22Rv1 (cell line): ENCODE results near the gene MACROH2A1.

ENCODE experiments used
- ZFX ChIP-seq: fragments of 450-650 bp; IDR thresholded peaks from 2 replicates; pipeline ENCODE4 v1.6.1; 2017; ENCODE audit warnings: antibody characterized with exemption, borderline replicate concordance
- TF ChIP-seq, protein P1 (sequence below): fragments of 450-650 bp; IDR thresholded peaks from 2 replicates; pipeline ENCODE4 v1.5.1; 2017; ENCODE audit warnings: mild to moderate bottlenecking

DNA sequence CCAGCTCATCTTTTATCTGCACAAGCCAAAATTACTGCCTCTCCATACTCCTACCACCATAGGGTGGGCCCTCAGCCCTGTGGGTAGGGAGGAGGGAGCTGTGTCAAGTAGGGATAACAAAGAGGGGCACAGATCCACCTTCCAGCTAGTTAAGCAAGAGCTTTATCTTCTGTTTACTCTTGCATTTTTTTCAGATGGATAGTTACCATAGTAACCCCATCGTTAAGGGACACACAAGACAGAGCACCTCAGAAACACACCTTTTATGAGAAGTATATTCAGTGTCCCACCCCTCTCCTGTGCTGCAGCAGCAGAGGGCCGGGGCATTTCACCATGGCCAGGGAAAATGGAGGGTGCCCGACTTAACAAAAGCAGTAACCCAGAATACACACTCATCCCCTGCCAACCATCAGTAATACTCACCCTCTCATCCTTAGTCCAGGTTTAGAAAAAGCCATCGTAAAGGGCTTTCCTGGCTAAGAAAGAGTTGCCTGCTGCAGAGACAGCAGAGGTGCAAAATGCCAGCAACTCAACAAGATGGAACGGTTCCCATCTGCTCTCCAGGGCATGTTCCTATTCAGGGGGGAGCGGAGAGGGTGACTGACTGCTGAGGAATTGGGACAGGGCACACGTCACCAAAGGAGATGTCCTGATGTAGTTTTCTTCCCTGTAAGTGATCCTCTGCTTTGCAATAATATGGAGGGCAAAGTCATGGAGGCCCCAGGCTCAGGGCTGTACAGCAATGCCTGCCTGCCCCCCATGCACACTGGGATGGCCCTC lies 25.1 kb downstream of the MACROH2A1 start:
- TF ChIP-seq, protein P1, sequence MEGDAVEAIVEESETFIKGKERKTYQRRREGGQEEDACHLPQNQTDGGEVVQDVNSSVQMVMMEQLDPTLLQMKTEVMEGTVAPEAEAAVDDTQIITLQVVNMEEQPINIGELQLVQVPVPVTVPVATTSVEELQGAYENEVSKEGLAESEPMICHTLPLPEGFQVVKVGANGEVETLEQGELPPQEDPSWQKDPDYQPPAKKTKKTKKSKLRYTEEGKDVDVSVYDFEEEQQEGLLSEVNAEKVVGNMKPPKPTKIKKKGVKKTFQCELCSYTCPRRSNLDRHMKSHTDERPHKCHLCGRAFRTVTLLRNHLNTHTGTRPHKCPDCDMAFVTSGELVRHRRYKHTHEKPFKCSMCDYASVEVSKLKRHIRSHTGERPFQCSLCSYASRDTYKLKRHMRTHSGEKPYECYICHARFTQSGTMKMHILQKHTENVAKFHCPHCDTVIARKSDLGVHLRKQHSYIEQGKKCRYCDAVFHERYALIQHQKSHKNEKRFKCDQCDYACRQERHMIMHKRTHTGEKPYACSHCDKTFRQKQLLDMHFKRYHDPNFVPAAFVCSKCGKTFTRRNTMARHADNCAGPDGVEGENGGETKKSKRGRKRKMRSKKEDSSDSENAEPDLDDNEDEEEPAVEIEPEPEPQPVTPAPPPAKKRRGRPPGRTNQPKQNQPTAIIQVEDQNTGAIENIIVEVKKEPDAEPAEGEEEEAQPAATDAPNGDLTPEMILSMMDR: no peak
- TF ChIP-seq ZFX: no peak
